HepG2 (cell line): ENCODE results near the gene B3GAT3. TPM values are rescaled to one million over a fixed set of nuclear protein-coding genes. Genes with fewer than 3 reads are reported as not detected.

Experiments used
- AKAP8 ChIP-seq: sonication (generic); formaldehyde crosslinking; IDR thresholded peaks from 2 replicates; pipeline ENCODE4 v1.5.1; 2020; ENCODE audit warnings: mild to moderate bottlenecking, missing genetic modification reagents
- GABPA ChIP-seq, 2 experiments: IDR thresholded peaks; 2 replicates each; pipeline ENCODE4 v1.6.1; 2011 to 2016; ENCODE audit warnings: low read depth in 2 of 2, low read length in 1 of 2, missing biosample characterization in 1 of 2, missing genetic modification characterization in 1 of 2
- GATAD1 ChIP-seq: IDR thresholded peaks from 2 replicates; pipeline ENCODE4 v1.6.1; 2016; ENCODE audit warnings: missing genetic modification reagents, missing compliant biosample characterization
- HDAC6 ChIP-seq: fragments of 200-600 bp; sonication (generic); IDR thresholded peaks from 2 replicates; pipeline ENCODE4 v1.7.0; 2017; ENCODE audit warnings: mild to moderate bottlenecking, antibody characterized with exemption, low read length, low read depth
- HIVEP1 ChIP-seq: sonication (generic); formaldehyde crosslinking; IDR thresholded peaks from 2 replicates; pipeline ENCODE4 v1.4.0; 2020; ENCODE audit warnings: mild to moderate bottlenecking, missing genetic modification reagents
- LCORL ChIP-seq, 2 experiments: fragments of 450-650 bp in 1 of 2; sonication (generic) in 1 of 2; formaldehyde crosslinking in 1 of 2; IDR thresholded peaks; 2 replicates each; pipeline versions ENCODE4 v1.5.0 to v1.6.1; 2017 to 2020; ENCODE audit warnings: antibody characterized with exemption in 1 of 2, missing genetic modification reagents in 1 of 2
- MATR3 ChIP-seq: sonication (generic); formaldehyde crosslinking; IDR thresholded peaks from 2 replicates; pipeline ENCODE4 v1.4.0; 2020; ENCODE audit warnings: missing genetic modification reagents
- MED13 ChIP-seq: sonication (generic); formaldehyde crosslinking; IDR thresholded peaks from 2 replicates; pipeline ENCODE4 v1.5.0; 2020; ENCODE audit warnings: missing genetic modification reagents
- NR2F2 ChIP-seq: IDR thresholded peaks from 2 replicates; pipeline ENCODE4 v1.6.1; 2012; ENCODE audit warnings: low read depth, inconsistent platforms, borderline replicate concordance
- SIN3A ChIP-seq: IDR thresholded peaks from 2 replicates; pipeline ENCODE4 v1.6.1; 2011; ENCODE audit warnings: low read depth, mild to moderate bottlenecking, control low read depth, low read length, borderline replicate concordance
- SYNCRIP ChIP-seq: fragments of 200-400 bp; formaldehyde crosslinking; IDR thresholded peaks from 2 replicates; pipeline ENCODE4 v1.6.1; 2018; ENCODE audit warnings: mild to moderate bottlenecking, low read depth, low read length; ENCODE audit not compliant: insufficient read depth
- TBP ChIP-seq: sonication (generic); formaldehyde crosslinking; IDR thresholded peaks from 2 replicates; pipeline ENCODE4 v1.5.0; 2020; ENCODE audit warnings: missing genetic modification reagents
- ZMYM3 ChIP-seq: sonication (generic); formaldehyde crosslinking; IDR thresholded peaks from 2 replicates; pipeline ENCODE4 v1.5.1; 2020; ENCODE audit warnings: mild to moderate bottlenecking, missing genetic modification reagents
- ZNF124 ChIP-seq: sonication (generic); formaldehyde crosslinking; IDR thresholded peaks from 2 replicates; pipeline ENCODE4 v1.4.0; 2020; ENCODE audit warnings: missing genetic modification reagents
- ZNF264 ChIP-seq: sonication (generic); formaldehyde crosslinking; IDR thresholded peaks from 2 replicates; pipeline ENCODE4 v1.4.0; 2020; ENCODE audit warnings: missing genetic modification reagents
- ZNF33A ChIP-seq: sonication (generic); formaldehyde crosslinking; IDR thresholded peaks from 2 replicates; pipeline ENCODE4 v1.5.1; 2020; ENCODE audit warnings: missing genetic modification reagents, mild to moderate bottlenecking, moderate library complexity, borderline replicate concordance
- ZNF660 ChIP-seq: sonication (generic); formaldehyde crosslinking; IDR thresholded peaks from 2 replicates; pipeline ENCODE4 v1.5.1; 2020; ENCODE audit warnings: mild to moderate bottlenecking, low read depth, missing genetic modification reagents, borderline replicate concordance
- ZNF781 ChIP-seq: sonication (generic); formaldehyde crosslinking; IDR thresholded peaks from 2 replicates; pipeline ENCODE4 v1.5.1; 2020; ENCODE audit warnings: borderline replicate concordance, mild to moderate bottlenecking, missing genetic modification reagents; ENCODE audit errors: not compliant biosample characterization
- ZNF839 ChIP-seq: sonication (generic); formaldehyde crosslinking; IDR thresholded peaks from 2 replicates; pipeline ENCODE4 v1.4.0; 2020; ENCODE audit warnings: missing genetic modification reagents, mild to moderate bottlenecking, borderline replicate concordance
- ZNF841 ChIP-seq: sonication (generic); formaldehyde crosslinking; IDR thresholded peaks from 2 replicates; pipeline ENCODE4 v1.8.1; 2023; ENCODE audit warnings: missing genetic modification reagents, borderline replicate concordance
- polyA plus RNA-seq, 8 experiments: library from polyadenylated mRNA; depleted of rRNA in 3 of 8; stranded (reverse) in 7 of 8; unstranded in 1 of 8; fragments of >200 nt; fragmentation: Illumina TruSeq in 4 of 8; extraction: Trizol in 4 of 8; gene quantifications; 2 replicates each; pipeline versions ENCODE4 v1.2.1 to v1.2.3, GENCODE V29; 2011 to 2016; ENCODE audit warnings: low read depth in 4 of 8, missing spikeins in 1 of 8, mixed read lengths in 1 of 8; ENCODE audit not compliant: insufficient read depth in 1 of 8
- total RNA-seq, 5 experiments: library from RNA; depleted of rRNA; stranded (reverse); fragments of >200 nt; fragmentation: Illumina TruSeq; extraction: Trizol; gene quantifications; 2 replicates each; pipeline ENCODE4 v1.2.3, GENCODE V29; 2016; ENCODE audit warnings: low read depth in 1 of 5
- TF ChIP-seq, protein P1 (sequence below): sonication (generic); formaldehyde crosslinking; IDR thresholded peaks from 2 replicates; pipeline ENCODE4 v1.4.0; 2020; ENCODE audit warnings: missing genetic modification reagents, borderline replicate concordance
- TF ChIP-seq, protein P2 (sequence below): sonication (generic); formaldehyde crosslinking; IDR thresholded peaks from 2 replicates; pipeline ENCODE4 v1.8.0; 2022; ENCODE audit warnings: mild to moderate bottlenecking, missing genetic modification reagents; ENCODE audit not compliant: insufficient replicate concordance

Gene B3GAT3
- total and polyA plus RNA-seq, 2 of the 13 experiments (the other 11 are each of a cell fraction or from before 2014, with no cell fraction given) = 21.3 to 26.1 TPM

DNA sequence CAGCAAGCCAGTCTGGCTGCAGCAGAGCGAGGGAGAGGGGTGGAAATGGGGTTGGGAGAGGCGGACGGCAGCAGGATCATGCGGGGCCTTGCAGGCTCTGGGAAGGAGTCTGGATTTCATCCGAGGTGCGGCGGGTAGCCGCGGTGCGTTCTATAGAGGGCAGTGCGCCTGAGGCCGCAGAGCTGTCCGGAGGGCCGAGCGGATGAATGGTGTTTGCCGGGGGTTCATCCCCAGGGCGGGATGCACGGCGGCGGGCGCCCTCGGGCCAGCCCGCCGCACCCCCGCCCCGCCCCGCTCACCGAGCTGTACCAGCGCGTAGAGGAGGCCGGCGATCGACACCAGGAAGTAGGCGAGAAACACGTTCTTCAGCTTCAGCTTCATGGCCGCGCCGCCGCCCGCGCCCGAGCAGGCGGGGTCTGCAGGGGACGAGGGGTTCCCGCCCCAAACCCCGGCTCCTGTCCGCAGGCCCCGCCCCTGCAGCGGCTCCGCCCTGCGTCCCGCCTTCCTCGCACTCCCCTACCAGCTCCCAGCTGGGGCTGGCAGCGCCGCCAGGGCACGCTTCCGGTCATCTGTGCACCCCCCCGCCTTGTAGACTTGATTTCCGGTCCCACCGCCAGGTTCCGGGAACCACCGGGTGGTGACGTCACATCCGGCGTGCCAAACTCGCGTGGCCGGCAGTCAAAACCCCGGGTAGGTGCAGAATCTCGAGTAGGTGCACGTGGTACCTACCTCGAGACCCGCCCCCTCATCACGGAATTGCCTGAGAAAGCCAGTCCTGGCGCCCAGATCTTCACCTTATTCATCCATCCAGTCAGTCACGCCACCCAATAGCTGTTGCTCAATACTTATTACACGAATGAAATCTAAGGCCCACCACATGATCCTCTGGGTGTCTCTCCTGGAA lies at the start of gene B3GAT3 (continued):
- TF ChIP-seq, protein P1, sequence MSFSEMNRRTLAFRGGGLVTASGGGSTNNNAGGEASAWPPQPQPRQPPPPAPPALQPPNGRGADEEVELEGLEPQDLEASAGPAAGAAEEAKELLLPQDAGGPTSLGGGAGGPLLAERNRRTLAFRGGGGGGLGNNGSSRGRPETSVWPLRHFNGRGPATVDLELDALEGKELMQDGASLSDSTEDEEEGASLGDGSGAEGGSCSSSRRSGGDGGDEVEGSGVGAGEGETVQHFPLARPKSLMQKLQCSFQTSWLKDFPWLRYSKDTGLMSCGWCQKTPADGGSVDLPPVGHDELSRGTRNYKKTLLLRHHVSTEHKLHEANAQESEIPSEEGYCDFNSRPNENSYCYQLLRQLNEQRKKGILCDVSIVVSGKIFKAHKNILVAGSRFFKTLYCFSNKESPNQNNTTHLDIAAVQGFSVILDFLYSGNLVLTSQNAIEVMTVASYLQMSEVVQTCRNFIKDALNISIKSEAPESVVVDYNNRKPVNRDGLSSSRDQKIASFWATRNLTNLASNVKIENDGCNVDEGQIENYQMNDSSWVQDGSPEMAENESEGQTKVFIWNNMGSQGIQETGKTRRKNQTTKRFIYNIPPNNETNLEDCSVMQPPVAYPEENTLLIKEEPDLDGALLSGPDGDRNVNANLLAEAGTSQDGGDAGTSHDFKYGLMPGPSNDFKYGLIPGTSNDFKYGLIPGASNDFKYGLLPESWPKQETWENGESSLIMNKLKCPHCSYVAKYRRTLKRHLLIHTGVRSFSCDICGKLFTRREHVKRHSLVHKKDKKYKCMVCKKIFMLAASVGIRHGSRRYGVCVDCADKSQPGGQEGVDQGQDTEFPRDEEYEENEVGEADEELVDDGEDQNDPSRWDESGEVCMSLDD = peak; percentile 46; the same call in 1 of the 2 replicates
- no peak for TF ChIP-seq ZNF33A
- 0 out of 2 replicates have a peak, but pooled peaks have one; percentile 14 for TF ChIP-seq ZMYM3 (CRISPR knock-in tag)
- no peak for TF ChIP-seq TBP (CRISPR knock-in tag)
- TF ChIP-seq ZNF841 (CRISPR knock-in tag) = peak; percentile 53; the same call in 1 of the 2 replicates
- no peak for TF ChIP-seq LCORL (IDR thresholded peaks at IDR 0.05)
- peak; percentile 85 for TF ChIP-seq LCORL (CRISPR knock-in tag; IDR thresholded peaks at IDR 0.05)
- TF ChIP-seq HDAC6 = no peak
- peak; percentile 97 for TF ChIP-seq GABPA (IDR thresholded peaks at IDR 0.05; ENCODE audit: low read depth, low read length)
- peak; percentile 97 for TF ChIP-seq GABPA (CRISPR knock-in tag; IDR thresholded peaks at IDR 0.05; ENCODE audit: low read depth)
- TF ChIP-seq, protein P2, sequence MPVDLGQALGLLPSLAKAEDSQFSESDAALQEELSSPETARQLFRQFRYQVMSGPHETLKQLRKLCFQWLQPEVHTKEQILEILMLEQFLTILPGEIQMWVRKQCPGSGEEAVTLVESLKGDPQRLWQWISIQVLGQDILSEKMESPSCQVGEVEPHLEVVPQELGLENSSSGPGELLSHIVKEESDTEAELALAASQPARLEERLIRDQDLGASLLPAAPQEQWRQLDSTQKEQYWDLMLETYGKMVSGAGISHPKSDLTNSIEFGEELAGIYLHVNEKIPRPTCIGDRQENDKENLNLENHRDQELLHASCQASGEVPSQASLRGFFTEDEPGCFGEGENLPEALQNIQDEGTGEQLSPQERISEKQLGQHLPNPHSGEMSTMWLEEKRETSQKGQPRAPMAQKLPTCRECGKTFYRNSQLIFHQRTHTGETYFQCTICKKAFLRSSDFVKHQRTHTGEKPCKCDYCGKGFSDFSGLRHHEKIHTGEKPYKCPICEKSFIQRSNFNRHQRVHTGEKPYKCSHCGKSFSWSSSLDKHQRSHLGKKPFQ = no peak
- TF ChIP-seq MED13 (CRISPR knock-in tag) = peak; percentile 86
- peak; percentile 90 for TF ChIP-seq HIVEP1 (CRISPR knock-in tag)
- TF ChIP-seq SIN3A = peak; percentile 95
- TF ChIP-seq ZNF839 (CRISPR knock-in tag) = no peak
- TF ChIP-seq NR2F2 = peak; percentile 41; the same call in 1 of the 2 replicates
- peak; percentile 14; the same call in 1 of the 2 replicates for TF ChIP-seq AKAP8 (CRISPR knock-in tag)
- peak; percentile 70; the same call in 1 of the 2 replicates for TF ChIP-seq ZNF124 (CRISPR knock-in tag)
- peak; percentile 87 for TF ChIP-seq GATAD1 (CRISPR knock-in tag)
- peak; percentile 82 for TF ChIP-seq ZNF781 (CRISPR knock-in tag)
- peak; percentile 75; the same call in 1 of the 2 replicates for TF ChIP-seq ZNF264 (CRISPR knock-in tag)
- no peak for TF ChIP-seq SYNCRIP
- no peak for TF ChIP-seq ZNF660
- no peak for TF ChIP-seq MATR3 (CRISPR knock-in tag)
